ENCODE measurements around the gene GNA12.

The GNA12 gene

DNA sequence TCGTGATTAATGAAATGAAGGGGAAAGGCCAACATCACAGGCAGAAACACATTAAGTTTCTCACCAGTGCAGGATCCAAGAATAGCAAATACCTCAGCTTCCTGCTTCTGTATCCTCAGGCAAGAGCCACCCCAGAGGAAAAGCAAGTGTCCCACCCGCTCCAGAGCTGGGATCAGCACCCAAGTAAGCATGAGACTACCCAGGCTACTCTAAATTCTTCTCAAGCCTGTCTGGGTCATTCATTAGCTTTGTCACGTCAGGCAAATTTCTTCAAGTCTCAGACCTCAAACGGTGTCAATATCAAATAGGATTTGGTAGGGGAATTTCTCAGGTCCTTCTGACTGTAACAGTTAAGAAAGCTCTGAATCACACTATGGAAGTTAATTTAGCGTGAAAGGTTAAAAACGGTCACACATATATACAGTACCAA lies 59.0 kb downstream of the GNA12 start:
- no peak overlapping the region for H3K27ac ChIP-seq
- TF ChIP-seq CTCF (conservative IDR thresholded peaks at IDR 0.05) (no peak), ZFX (IDR thresholded peaks at IDR 0.05) (no peak)

DNA sequence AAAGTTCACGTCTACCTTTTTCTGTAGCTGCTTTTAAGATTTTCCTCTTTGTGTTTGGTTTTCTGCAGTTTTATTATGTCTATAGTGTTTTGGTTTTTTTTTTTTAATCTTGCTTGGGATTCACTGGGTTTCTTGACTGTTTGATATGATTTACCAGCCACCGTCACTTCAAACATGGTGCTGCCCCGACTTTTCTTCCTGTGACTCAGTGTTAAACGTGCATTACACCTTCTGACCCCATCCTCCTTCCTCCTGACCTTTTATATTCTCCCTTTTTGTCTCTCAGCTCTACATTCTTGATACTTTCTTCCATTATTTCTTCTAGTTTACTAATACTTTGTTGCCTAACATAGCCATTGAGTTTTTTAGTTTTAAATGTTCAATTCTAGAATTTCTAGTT lies 61.5 kb downstream of the GNA12 start:
- no peak for TF ChIP-seq ZFX (IDR thresholded peaks at IDR 0.05)
- no peak for TF ChIP-seq CTCF (conservative IDR thresholded peaks at IDR 0.05)
- no peak overlapping the region for H3K27ac ChIP-seq

DNA sequence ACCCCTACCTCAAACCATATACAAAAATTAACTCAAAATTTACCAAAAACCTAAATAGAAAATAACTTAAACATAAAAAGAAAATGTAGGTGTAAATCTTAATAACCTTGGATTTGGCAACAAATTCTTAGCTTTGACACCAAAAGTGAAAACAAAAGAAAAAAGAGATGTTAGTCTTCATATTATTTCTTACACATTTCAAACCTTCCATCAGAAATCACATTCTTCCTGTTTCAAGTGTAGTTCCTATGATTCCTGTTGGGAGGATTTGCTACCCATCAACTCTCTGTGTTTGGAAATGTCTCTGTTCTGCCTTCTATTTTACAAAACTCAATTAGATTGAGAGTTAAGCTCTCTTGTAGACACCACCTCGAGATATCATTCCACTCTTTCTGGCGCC lies 62.0 kb downstream of the GNA12 start:
- TF ChIP-seq ZFX (IDR thresholded peaks at IDR 0.05) (no peak), CTCF (conservative IDR thresholded peaks at IDR 0.05) (no peak)
- no peak overlapping the region for H3K27ac ChIP-seq

- no peak overlapping the region for H3K27ac ChIP-seq
- TF ChIP-seq CTCF (conservative IDR thresholded peaks at IDR 0.05) (no peak), ZFX (IDR thresholded peaks at IDR 0.05) (no peak)
These were observed 62.5 kb downstream of the GNA12 start for GRCh38 chr7:2781636-2782035.

GRCh38 chr7:2779051-2779450 lies 65.1 kb downstream of the GNA12 start:
- TF ChIP-seq CTCF (conservative IDR thresholded peaks at IDR 0.05) (no peak), ZFX (IDR thresholded peaks at IDR 0.05) (no peak)
- H3K27ac ChIP-seq, result no peak overlapping the region

DNA sequence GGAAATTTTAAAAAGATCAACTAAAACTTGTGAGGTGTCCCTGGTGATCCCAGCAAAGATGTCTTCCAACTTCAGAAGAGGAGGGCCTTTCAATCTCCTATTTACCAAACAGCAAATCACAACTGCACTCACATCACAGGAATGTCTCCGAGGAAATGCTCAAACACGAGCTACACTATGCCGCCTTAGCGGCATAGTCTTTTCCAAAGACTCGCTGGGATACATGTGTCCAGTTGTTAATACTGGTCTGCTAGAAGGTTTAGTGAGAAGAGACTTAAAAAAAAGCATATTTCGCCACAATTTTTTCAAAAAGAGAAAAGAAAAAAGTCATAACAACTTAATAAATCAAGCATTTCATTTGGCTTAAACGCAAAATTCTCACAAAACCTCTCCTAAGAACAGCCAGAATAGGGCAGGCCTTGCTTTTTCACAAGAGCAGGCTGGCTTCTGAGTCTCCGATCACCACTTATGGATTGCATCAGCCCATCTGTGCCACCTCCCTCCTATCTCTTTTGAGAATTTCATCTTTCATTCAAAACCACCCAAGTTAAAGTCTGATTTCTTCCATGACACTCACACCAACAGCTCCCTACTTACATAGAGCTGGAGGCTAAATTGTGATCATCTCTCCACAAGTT lies 66.1 kb downstream of the GNA12 start:
- no peak overlapping the region for H3K27ac ChIP-seq
- TF ChIP-seq CTCF (conservative IDR thresholded peaks at IDR 0.05) (no peak), ZFX (IDR thresholded peaks at IDR 0.05) (no peak)

- no peak overlapping the region for H3K27ac ChIP-seq
- no peak for TF ChIP-seq ZFX (IDR thresholded peaks at IDR 0.05)
- TF ChIP-seq CTCF (conservative IDR thresholded peaks at IDR 0.05), result no peak
These were observed 67.7 kb downstream of the GNA12 start for GRCh38 chr7:2776401-2776800.
